Panc1 (cell line): ENCODE data around the gene SLC34A3. TPM values are rescaled to one million over a fixed set of nuclear protein-coding genes. Genes with fewer than 3 reads are reported as not detected.

Experiments
- ATAC-seq: fragments of 200-7000 bp; cut with Tn5 transposase; 2 replicates; pipeline ENCODE4 v1.9.1; 2020; ENCODE audit warnings: mild to moderate bottlenecking, moderate library complexity
- BruUV-seq: library from RNA; stranded (reverse); fragments of 400-500 nt; replicated peaks from 2 replicates; lab custom pipeline; 2021; lab: Mats Ljungman, UMichigan
- CTCF ChIA-PET: fragments of 300-600 bp; sonication (Branson Sonifier 250); formaldehyde crosslinking; loops from one replicate; lab custom pipeline; 2022; ENCODE audit warnings: antibody characterized with exemption; lab: Charles Lee
- POLR2A ChIA-PET: fragments of 300-600 bp; sonication (Branson Sonifier 250); formaldehyde crosslinking; loops from one replicate; lab custom pipeline; 2022; ENCODE audit warnings: antibody characterized with exemption; lab: Charles Lee
- DNase-seq: peaks from one replicate; pipeline ENCODE4 v3.0.0-alpha.2; 2010; ENCODE audit warnings: low read depth, low spot score
- H3K27ac ChIP-seq: 2 replicates; pipeline ENCODE4 v1.5.1; 2011; ENCODE audit warnings: mild to moderate bottlenecking, low read length, inconsistent platforms
- H3K27me3 ChIP-seq: fragments of 200-500 bp; sonication (Bioruptor generic); 2 replicates; pipeline ENCODE4 v1.6.0; 2014; ENCODE audit warnings: low read length, inconsistent platforms; ENCODE audit not compliant: control insufficient read depth, insufficient read depth
- H3K36me3 ChIP-seq: fragments of 200-500 bp; sonication (Bioruptor generic); 2 replicates; pipeline ENCODE4 v1.5.1; 2014; ENCODE audit warnings: inconsistent platforms, mild to moderate bottlenecking, low read length, moderate library complexity; ENCODE audit not compliant: control insufficient read depth, insufficient read depth
- H3K4me1 ChIP-seq: 2 replicates; pipeline ENCODE4 v1.5.1; 2011; ENCODE audit warnings: inconsistent platforms, mild to moderate bottlenecking, low read length, moderate library complexity; ENCODE audit not compliant: control insufficient read depth, insufficient read depth
- H3K4me3 ChIP-seq, 2 experiments: 2 replicates each; pipeline ENCODE4 v1.5.1; 2011 to 2012; ENCODE audit warnings: low read depth in 2 of 2, low read length in 2 of 2, mild to moderate bottlenecking in 2 of 2, inconsistent platforms in 1 of 2, moderate library complexity in 1 of 2
- H3K9me3 ChIP-seq: fragments of 200-500 bp; sonication (Bioruptor generic); 2 replicates; pipeline ENCODE4 v1.5.1; 2014; ENCODE audit warnings: low read depth, mild to moderate bottlenecking, inconsistent platforms, low read length, moderate library complexity; ENCODE audit not compliant: control insufficient read depth, insufficient read depth
- CTCF ChIP-seq: fragments of 450-650 bp; IDR thresholded peaks from 2 replicates; pipeline ENCODE4 v1.5.1; 2017; ENCODE audit warnings: mild to moderate bottlenecking
- POLR2AphosphoS5 ChIP-seq: IDR thresholded peaks from 2 replicates; pipeline ENCODE4 v1.6.1; 2012; ENCODE audit warnings: mild to moderate bottlenecking, low read depth, low read length, moderate library complexity
- REST ChIP-seq, 2 experiments: IDR thresholded peaks; 2 replicates each; pipeline ENCODE4 v1.6.1; 2011 to 2012; ENCODE audit warnings: low read depth in 2 of 2, control low read depth in 1 of 2, low read length in 1 of 2, mild to moderate bottlenecking in 1 of 2, moderate library complexity in 1 of 2; ENCODE audit not compliant: insufficient read depth in 1 of 2
- SIN3A ChIP-seq: IDR thresholded peaks from 2 replicates; pipeline ENCODE4 v1.6.1; 2012; ENCODE audit warnings: low read depth, mild to moderate bottlenecking, low read length, moderate library complexity, borderline replicate concordance; ENCODE audit not compliant: insufficient read depth
- TCF7L2 ChIP-seq: IDR thresholded peaks from 2 replicates; pipeline ENCODE4 v1.6.1; 2011; ENCODE audit warnings: mild to moderate bottlenecking, low read depth, low read length, inconsistent platforms
- in situ Hi-C: cut with HindIII; loops from 2 replicates; pipeline ENCODE4 v1.10.0; 2016; ENCODE audit warnings: low sequenced_read_pairs, low pct_unique_long_range_greater_than_20kb
- intact Hi-C: fragments of 100-400 bp; cut with micrococcal nuclease; formaldehyde crosslinking; loops from one replicate; pipeline ENCODE4 v1.10.0; 2022; ENCODE audit not compliant: unreplicated experiment
- total RNA-seq: library from RNA; stranded (reverse); gene quantifications from one replicate; pipeline ENCODE4 v1.2.1, GENCODE V29; 2021; ENCODE audit not compliant: unreplicated experiment

Gene SLC34A3
- total RNA-seq, 1 experiment from 2014 or later = not detected

GRCh38 chr9:137270929-137271695 lies 40.4 kb downstream of the SLC34A3 start:
- H3K4me3 ChIP-seq = no peak overlapping the region
- H3K9me3 ChIP-seq = no peaks in the 10 kb centered on the region
- H3K4me1 ChIP-seq = peaks cover 3% of the 10 kb centered on the region
- DNase-seq (no peak), ATAC-seq (no peak)
- no peaks in the 10 kb centered on the region for H3K27me3 ChIP-seq
- no peak overlapping the region for H3K27ac ChIP-seq
- TF ChIP-seq POLR2AphosphoS5 (no peak), TCF7L2 (no peak), CTCF (no peak), REST (IDR thresholded peaks at IDR 0.05; ENCODE audit: insufficient read depth in 1 of 2, low read depth in 2 of 2, low read length in 1 of 2) (no peak), SIN3A (no peak)
- no peaks in the 10 kb centered on the region; the same call in 1 of the 2 replicates for H3K36me3 ChIP-seq
- BruUV-seq = no TSS peak
- ChIA-PET POLR2A (no interaction called here), CTCF (no interaction called here)
- intact Hi-C loops (no loop called here), in situ Hi-C loops (no loop called here)

- Histone ChIP-seq H3K36me3 (no peaks in the 10 kb centered on the region; the same call in 1 of the 2 replicates), H3K9me3 (no peaks in the 10 kb centered on the region), H3K4me3 (no peak overlapping the region), H3K27me3 (no peaks in the 10 kb centered on the region), H3K4me1 (peaks cover 9% of the 10 kb centered on the region), H3K27ac (no peak overlapping the region)
- TF ChIP-seq POLR2AphosphoS5 = no peak
- TF ChIP-seq CTCF = no peak
- no peak for TF ChIP-seq TCF7L2
- no peak for TF ChIP-seq SIN3A
- ChIA-PET POLR2A (no interaction called here), CTCF (no interaction called here)
- DNase-seq = no peak
- ATAC-seq = no peak
- intact Hi-C loops = no loop called here
- no TSS peak for BruUV-seq
- in situ Hi-C loops = no loop called here
Observed at GRCh38 chr9:137271696-137272076, 41.0 kb downstream of the SLC34A3 start.
